GM12872 (cell line): Measurements from ENCODE around the gene DCC.

Experiments used
- CTCF ChIP-seq: IDR thresholded peaks from 3 replicates; pipeline ENCODE4 v1.5.1; 2011; ENCODE audit warnings: low read depth, mild to moderate bottlenecking, low read length, moderate library complexity; ENCODE audit not compliant: insufficient read depth

Gene DCC

GRCh38 chr18:52496426-52496825 lies 156.4 kb downstream of the DCC start:
- no peak for TF ChIP-seq CTCF

GRCh38 chr18:52499016-52499415 lies 159.0 kb downstream of the DCC start:
- no peak for TF ChIP-seq CTCF

- TF ChIP-seq CTCF, result no peak
Measured at GRCh38 chr18:52499644-52500043, 159.6 kb downstream of the DCC start.

GRCh38 chr18:52504589-52504988 lies 164.6 kb downstream of the DCC start:
- TF ChIP-seq CTCF, result no peak

GRCh38 chr18:52510139-52510538 lies 170.1 kb downstream of the DCC start:
- TF ChIP-seq CTCF, result no peak

- no peak for TF ChIP-seq CTCF
Measured at GRCh38 chr18:52518086-52518485, 178.1 kb downstream of the DCC start.

GRCh38 chr18:52519021-52519420 lies 179.0 kb downstream of the DCC start:
- TF ChIP-seq CTCF, result no peak

GRCh38 chr18:52523566-52523965 lies 183.6 kb downstream of the DCC start:
- no peak for TF ChIP-seq CTCF
